Measurements from ENCODE around the gene GALK1. TPM values are rescaled to one million over a fixed set of nuclear protein-coding genes. Genes with fewer than 3 reads are reported as not detected.

GALK1 gene
- total and polyA plus RNA-seq, 2 experiments from 2014 or later = 63.7 to 161 TPM

DNA sequence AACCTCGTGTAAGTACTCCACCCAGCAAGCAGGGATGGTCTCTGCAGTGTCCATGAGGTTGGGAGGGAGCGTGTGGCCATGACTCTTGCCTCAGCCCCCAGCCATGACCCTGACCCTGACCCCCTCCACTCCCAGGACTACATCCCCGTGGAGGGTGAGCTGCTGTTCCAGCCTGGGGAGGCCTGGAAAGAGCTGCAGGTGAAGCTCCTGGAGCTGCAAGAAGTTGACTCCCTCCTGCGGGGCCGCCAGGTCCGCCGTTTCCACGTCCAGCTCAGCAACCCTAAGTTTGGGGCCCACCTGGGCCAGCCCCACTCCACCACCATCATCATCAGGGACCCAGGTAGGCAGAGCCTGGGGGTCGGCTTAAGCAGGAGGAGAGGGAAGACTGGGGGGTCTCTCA, 16.3 kb downstream of the GALK1 start:
- no peaks in the 10 kb centered on the region for H3K9me3 ChIP-seq (ENCODE audit: low read depth)
- no peaks in the 10 kb centered on the region for H4K20me1 ChIP-seq (ENCODE audit: insufficient read depth, poor library complexity, severe bottlenecking)
- no peak overlapping the region for H3K4me3 ChIP-seq
- H3K4me1 ChIP-seq (ENCODE audit: insufficient read depth) = no peaks in the 10 kb centered on the region
- no peaks in the 10 kb centered on the region for H3K9me2 ChIP-seq (replicated peaks; ENCODE audit: insufficient read depth)
- no peak for DNase-seq (ENCODE audit: low spot score)
- H3K4me2 ChIP-seq = no peak overlapping the region
- TF ChIP-seq EZH2 (IDR thresholded peaks at IDR 0.05; ENCODE audit: borderline replicate concordance) = no peak
- no peak for TF ChIP-seq EZH2phosphoT487 (IDR thresholded peaks at IDR 0.05; ENCODE audit: low read depth, severe bottlenecking, unreplicated experiment)
- TF ChIP-seq, protein P1, sequence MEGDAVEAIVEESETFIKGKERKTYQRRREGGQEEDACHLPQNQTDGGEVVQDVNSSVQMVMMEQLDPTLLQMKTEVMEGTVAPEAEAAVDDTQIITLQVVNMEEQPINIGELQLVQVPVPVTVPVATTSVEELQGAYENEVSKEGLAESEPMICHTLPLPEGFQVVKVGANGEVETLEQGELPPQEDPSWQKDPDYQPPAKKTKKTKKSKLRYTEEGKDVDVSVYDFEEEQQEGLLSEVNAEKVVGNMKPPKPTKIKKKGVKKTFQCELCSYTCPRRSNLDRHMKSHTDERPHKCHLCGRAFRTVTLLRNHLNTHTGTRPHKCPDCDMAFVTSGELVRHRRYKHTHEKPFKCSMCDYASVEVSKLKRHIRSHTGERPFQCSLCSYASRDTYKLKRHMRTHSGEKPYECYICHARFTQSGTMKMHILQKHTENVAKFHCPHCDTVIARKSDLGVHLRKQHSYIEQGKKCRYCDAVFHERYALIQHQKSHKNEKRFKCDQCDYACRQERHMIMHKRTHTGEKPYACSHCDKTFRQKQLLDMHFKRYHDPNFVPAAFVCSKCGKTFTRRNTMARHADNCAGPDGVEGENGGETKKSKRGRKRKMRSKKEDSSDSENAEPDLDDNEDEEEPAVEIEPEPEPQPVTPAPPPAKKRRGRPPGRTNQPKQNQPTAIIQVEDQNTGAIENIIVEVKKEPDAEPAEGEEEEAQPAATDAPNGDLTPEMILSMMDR (IDR thresholded peaks at IDR 0.05; ENCODE audit: poor library complexity) = no peak
- H3K27ac ChIP-seq = no peak overlapping the region
- WGBS (ENCODE audit: low lambda C conversion rate, missing lambda C conversion rate) = 95% methylated on average over 8 of the region's 9 CpGs
- H2AFZ ChIP-seq = no peak overlapping the region
- no peaks in the 10 kb centered on the region for H3K27me3 ChIP-seq
- no peaks in the 10 kb centered on the region for H3K79me2 ChIP-seq
- H3K36me3 ChIP-seq (replicated peaks; ENCODE audit: insufficient read depth, low read depth) = no peaks in the 10 kb centered on the region

DNA sequence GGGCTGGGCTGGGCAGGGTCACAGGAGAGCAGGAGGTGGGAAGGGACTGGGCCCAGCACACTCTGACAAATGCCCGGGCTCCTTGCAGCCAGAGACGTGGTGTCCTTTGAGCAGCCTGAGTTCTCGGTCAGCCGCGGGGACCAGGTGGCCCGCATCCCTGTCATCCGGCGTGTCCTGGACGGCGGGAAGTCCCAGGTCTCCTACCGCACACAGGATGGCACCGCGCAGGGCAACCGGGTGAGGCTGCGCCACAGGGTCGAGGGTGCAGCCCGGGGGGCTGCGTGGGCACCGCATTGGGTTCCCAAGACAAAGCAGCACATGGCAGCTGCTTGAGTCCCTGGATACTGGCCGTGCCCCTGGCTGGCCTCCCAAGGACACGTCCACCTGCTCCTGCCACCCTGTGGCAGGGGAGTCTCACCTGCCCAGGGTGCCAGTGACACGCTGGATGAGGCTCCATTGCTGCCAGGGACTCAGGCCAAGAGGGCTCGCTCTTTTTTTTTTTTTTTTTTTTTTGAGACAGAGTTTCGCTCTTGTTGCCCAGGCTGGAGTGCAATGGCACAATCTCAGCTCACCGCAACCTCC, 21.3 kb downstream of the GALK1 start:
- no peak overlapping the region for H3K4me3 ChIP-seq
- no peaks in the 10 kb centered on the region for H4K20me1 ChIP-seq (ENCODE audit: insufficient read depth, poor library complexity, severe bottlenecking)
- TF ChIP-seq, protein P1 (IDR thresholded peaks at IDR 0.05; ENCODE audit: poor library complexity) = no peak
- TF ChIP-seq EZH2 (IDR thresholded peaks at IDR 0.05; ENCODE audit: borderline replicate concordance) (no peak), EZH2phosphoT487 (IDR thresholded peaks at IDR 0.05; ENCODE audit: low read depth, severe bottlenecking, unreplicated experiment) (no peak)
- H3K4me1 ChIP-seq (ENCODE audit: insufficient read depth) = no peaks in the 10 kb centered on the region
- H3K9me2 ChIP-seq (replicated peaks; ENCODE audit: insufficient read depth) = no peaks in the 10 kb centered on the region
- H3K36me3 ChIP-seq (replicated peaks; ENCODE audit: insufficient read depth, low read depth) = no peaks in the 10 kb centered on the region
- H3K4me2 ChIP-seq = no peak overlapping the region
- H3K79me2 ChIP-seq = no peaks in the 10 kb centered on the region
- H2AFZ ChIP-seq = no peak overlapping the region
- H3K27ac ChIP-seq = no peak overlapping the region
- no peaks in the 10 kb centered on the region for H3K27me3 ChIP-seq
- WGBS (ENCODE audit: low lambda C conversion rate, missing lambda C conversion rate) = 97% methylated on average over 23 of the region's 25 CpGs
- H3K9me3 ChIP-seq (ENCODE audit: low read depth) = no peaks in the 10 kb centered on the region
- DNase-seq (ENCODE audit: low spot score) = no peak

DNA sequence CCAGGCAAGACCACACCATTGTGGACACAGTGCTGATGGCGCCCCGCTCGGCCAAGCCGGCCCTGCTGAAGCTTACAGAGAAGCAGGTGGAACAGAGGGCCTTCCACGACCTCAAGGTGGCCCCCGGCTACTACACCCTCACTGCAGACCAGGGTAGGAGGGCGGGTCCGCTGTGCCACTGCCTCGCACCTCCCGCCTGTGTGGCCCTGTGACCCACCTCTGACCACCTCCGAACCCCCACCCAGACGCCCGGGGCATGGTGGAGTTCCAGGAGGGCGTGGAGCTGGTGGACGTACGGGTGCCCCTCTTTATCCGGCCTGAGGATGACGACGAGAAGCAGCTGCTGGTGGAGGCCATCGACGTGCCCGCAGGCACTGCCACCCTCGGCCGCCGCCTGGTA, 22.7 kb downstream of the GALK1 start:
- Histone ChIP-seq H3K79me2 (no peaks in the 10 kb centered on the region), H3K36me3 (replicated peaks; ENCODE audit: insufficient read depth, low read depth) (no peaks in the 10 kb centered on the region), H2AFZ (no peak overlapping the region), H3K4me1 (ENCODE audit: insufficient read depth) (no peaks in the 10 kb centered on the region), H3K27me3 (no peaks in the 10 kb centered on the region), H4K20me1 (ENCODE audit: insufficient read depth, poor library complexity, severe bottlenecking) (no peaks in the 10 kb centered on the region), H3K9me3 (ENCODE audit: low read depth) (no peaks in the 10 kb centered on the region), H3K4me2 (no peak overlapping the region), H3K27ac (no peak overlapping the region), H3K9me2 (replicated peaks; ENCODE audit: insufficient read depth) (no peaks in the 10 kb centered on the region), H3K4me3 (no peak overlapping the region)
- no peak for DNase-seq (ENCODE audit: low spot score)
- TF ChIP-seq, protein P1 (IDR thresholded peaks at IDR 0.05; ENCODE audit: poor library complexity) = no peak
- TF ChIP-seq EZH2phosphoT487 (IDR thresholded peaks at IDR 0.05; ENCODE audit: low read depth, severe bottlenecking, unreplicated experiment) (no peak), EZH2 (IDR thresholded peaks at IDR 0.05; ENCODE audit: borderline replicate concordance) (no peak)
- WGBS (ENCODE audit: low lambda C conversion rate, missing lambda C conversion rate) = 90% methylated on average over 25 of the region's 25 CpGs
